T-helper 1 cell treated with Interleukin-12 subunit alpha and Interleukin-12 subunit beta and Interleukin-4 antibody, amounts not matched to agents 30 μg/mL and 1 μg/mL, for 36 hours (primary cell): ENCODE measurements around the gene SEPTIN1.
"Not testable (repeated sequence)": the region's sequence is repeated elsewhere in the genome, so short reads cannot be mapped to it uniquely, and the experiment has no call there.

ENCODE experiments used
- H3K27ac Mint-ChIP-seq: one replicate; pipeline ENCODE4 v1.8.0; 2021; ENCODE audit warnings: mild to moderate bottlenecking, mixed read lengths
- H3K27me3 Mint-ChIP-seq: one replicate; pipeline ENCODE4 v1.8.0; 2021; ENCODE audit warnings: low read depth, mixed read lengths
- H3K36me3 Mint-ChIP-seq: one replicate; pipeline ENCODE4 v1.8.0; 2021; ENCODE audit warnings: low read depth, mixed read lengths
- H3K4me1 Mint-ChIP-seq: one replicate; pipeline ENCODE4 v1.8.0; 2021; ENCODE audit warnings: low read depth, mixed read lengths
- H3K4me3 Mint-ChIP-seq: one replicate; pipeline ENCODE4 v1.8.0; 2021; ENCODE audit warnings: mild to moderate bottlenecking, moderate library complexity, mixed read lengths
- H3K9me3 Mint-ChIP-seq: one replicate; pipeline ENCODE4 v1.8.0; 2021; ENCODE audit warnings: mixed read lengths

SEPTIN1 gene

GRCh38 chr16:30335028-30335597, 47.2 kb downstream of the SEPTIN1 start:
- not testable (repeated sequence) for H3K36me3 Mint-ChIP-seq, H3K27me3 Mint-ChIP-seq, H3K9me3 Mint-ChIP-seq
- peak overlapping the region; percentile 85 for H3K4me3 Mint-ChIP-seq
- peaks cover 16% of the 10 kb centered on the region for H3K4me1 Mint-ChIP-seq
- H3K27ac Mint-ChIP-seq: peak overlapping the region; percentile 86

- H3K4me1 Mint-ChIP-seq: peaks cover 17% of the 10 kb centered on the region
- H3K27me3 Mint-ChIP-seq, H3K9me3 Mint-ChIP-seq, H3K36me3 Mint-ChIP-seq: not testable (repeated sequence)
- H3K4me3 Mint-ChIP-seq: peak overlapping the region; percentile 96
- H3K27ac Mint-ChIP-seq: peak overlapping the region; percentile 88
Observed at GRCh38 chr16:30334473-30334989, 47.8 kb downstream of the SEPTIN1 start.
